ENCODE results near the gene DNAJC1.

The DNAJC1 gene

DNA sequence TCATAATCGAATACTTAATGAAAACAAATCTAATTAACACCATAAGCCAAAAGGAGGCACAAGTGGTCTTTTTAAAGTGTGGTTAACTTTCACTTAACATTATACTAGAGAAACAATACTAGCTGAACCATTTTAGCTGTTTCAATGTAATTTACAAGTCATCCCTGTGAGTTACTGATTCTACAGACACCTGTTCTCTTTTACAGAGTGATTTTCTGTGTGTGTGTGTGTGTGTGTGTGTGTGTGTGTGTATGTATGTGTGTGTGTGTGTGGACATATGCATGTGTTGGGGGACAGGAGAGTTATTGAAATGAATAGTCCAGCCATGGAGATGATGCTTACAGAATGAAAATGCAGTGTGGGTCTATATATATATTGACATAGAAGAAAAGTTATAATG is 200.2 kb downstream of the DNAJC1 start:
- H3K4me3 ChIP-seq (ENCODE audit: low read depth, low read length): no peak overlapping the region
- TF ChIP-seq, protein P1, sequence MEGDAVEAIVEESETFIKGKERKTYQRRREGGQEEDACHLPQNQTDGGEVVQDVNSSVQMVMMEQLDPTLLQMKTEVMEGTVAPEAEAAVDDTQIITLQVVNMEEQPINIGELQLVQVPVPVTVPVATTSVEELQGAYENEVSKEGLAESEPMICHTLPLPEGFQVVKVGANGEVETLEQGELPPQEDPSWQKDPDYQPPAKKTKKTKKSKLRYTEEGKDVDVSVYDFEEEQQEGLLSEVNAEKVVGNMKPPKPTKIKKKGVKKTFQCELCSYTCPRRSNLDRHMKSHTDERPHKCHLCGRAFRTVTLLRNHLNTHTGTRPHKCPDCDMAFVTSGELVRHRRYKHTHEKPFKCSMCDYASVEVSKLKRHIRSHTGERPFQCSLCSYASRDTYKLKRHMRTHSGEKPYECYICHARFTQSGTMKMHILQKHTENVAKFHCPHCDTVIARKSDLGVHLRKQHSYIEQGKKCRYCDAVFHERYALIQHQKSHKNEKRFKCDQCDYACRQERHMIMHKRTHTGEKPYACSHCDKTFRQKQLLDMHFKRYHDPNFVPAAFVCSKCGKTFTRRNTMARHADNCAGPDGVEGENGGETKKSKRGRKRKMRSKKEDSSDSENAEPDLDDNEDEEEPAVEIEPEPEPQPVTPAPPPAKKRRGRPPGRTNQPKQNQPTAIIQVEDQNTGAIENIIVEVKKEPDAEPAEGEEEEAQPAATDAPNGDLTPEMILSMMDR (IDR thresholded peaks at IDR 0.05; ENCODE audit: low read depth, low read length): no peak
- in situ Hi-C loops (cut with HindIII; ENCODE audit: low sequenced_read_pairs): no loop called here
- no peak for DNase-seq (ENCODE audit: low read depth, low spot score)

DNA sequence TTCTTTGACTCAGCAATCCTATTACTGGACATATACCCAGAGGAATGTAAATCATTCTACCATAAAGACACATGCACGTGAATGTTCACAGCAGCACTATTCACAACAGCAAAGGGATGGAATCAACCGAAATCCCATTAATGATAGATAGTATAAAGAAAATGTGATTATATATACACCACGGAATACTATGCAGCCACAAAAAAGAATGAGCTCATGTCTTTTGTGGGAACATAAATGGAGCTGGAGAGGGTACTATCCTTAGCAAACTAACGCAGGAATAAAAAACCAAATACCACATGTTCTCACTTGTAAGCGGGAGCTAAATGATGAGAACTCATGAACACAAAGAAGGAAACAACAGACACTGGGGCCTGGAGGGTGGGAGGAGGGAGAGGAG is 201.9 kb downstream of the DNAJC1 start:
- H3K4me3 ChIP-seq (ENCODE audit: low read depth, low read length): no peak overlapping the region
- in situ Hi-C loops (cut with HindIII; ENCODE audit: low sequenced_read_pairs): no loop called here
- DNase-seq (ENCODE audit: low read depth, low spot score): no peak
- TF ChIP-seq, protein P1 (IDR thresholded peaks at IDR 0.05; ENCODE audit: low read depth, low read length): no peak

DNA sequence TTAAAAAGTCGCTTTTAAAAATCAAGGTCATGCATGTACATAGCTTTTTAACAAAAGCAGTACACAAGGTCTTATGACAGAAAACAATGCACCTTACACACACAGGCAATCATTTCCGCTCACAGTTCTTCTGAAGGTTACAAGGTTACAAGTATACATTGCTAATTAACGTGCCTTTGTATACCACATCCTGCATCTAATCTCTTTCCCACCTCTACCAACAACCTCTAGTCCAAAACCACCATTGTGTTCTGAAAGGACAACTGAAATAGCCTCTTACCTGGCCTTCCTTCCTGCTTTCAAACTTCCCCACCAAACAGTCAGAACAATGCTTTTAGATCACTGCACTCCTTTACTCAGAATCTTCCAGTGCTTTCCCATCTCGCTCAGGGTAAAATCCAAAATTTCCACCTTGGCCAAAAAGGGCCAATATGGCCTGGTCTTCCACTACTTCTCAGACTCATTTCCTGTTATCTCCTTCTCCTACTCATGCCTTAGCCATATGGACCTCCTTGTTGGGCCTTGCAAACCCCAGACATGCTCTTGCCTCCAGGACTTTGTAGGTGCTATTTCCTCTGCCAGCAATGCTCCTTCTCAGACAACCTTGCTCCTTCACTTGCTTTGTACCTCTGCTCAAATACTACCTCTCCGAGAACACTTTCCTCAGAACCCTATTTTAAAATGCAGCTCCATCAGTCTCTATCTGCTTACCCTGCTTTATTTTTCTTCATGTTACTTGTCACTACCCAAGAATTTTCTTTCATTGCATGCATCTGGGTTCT is 205.4 kb downstream of the DNAJC1 start:
- in situ Hi-C loops (cut with HindIII; ENCODE audit: low sequenced_read_pairs): no loop called here
- no peak overlapping the region for H3K4me3 ChIP-seq (ENCODE audit: low read depth, low read length)
- TF ChIP-seq, protein P1 (IDR thresholded peaks at IDR 0.05; ENCODE audit: low read depth, low read length): no peak
- no peak for DNase-seq (ENCODE audit: low read depth, low spot score)

- in situ Hi-C loops (cut with HindIII; ENCODE audit: low sequenced_read_pairs): no loop called here
- H3K4me3 ChIP-seq (ENCODE audit: low read depth, low read length): no peak overlapping the region
- TF ChIP-seq, protein P1 (IDR thresholded peaks at IDR 0.05; ENCODE audit: low read depth, low read length): no peak
- DNase-seq (ENCODE audit: low read depth, low spot score): no peak
Measured at GRCh38 chr10:21797533-21797932, 206.0 kb downstream of the DNAJC1 start.

- in situ Hi-C loops (cut with HindIII; ENCODE audit: low sequenced_read_pairs): no loop called here
- TF ChIP-seq, protein P1 (IDR thresholded peaks at IDR 0.05; ENCODE audit: low read depth, low read length): no peak
- no peak overlapping the region for H3K4me3 ChIP-seq (ENCODE audit: low read depth, low read length)
- DNase-seq (ENCODE audit: low read depth, low spot score): no peak
Measured at GRCh38 chr10:21791276-21791675, 212.3 kb downstream of the DNAJC1 start.

DNA sequence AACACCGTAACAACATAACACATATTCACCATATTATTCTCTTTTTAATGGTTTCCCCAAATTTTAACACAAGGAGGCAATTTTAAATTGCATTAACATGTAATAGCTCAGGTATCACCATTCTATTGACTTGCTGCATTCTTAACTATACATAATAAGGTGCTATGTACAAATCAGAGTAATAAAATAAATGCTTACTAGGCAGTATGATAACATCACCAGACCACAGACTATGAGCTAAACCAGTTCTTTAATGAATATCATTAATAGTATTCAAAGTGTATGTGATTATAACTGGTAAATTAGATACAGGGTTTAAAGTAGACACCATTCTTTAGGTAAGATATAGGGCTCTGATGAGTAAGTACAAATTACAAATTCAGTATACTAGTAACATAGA is 226.6 kb downstream of the DNAJC1 start:
- TF ChIP-seq, protein P1 (IDR thresholded peaks at IDR 0.05; ENCODE audit: low read depth, low read length): no peak
- in situ Hi-C loops (cut with HindIII; ENCODE audit: low sequenced_read_pairs): no loop called here
- no peak overlapping the region for H3K4me3 ChIP-seq (ENCODE audit: low read depth, low read length)
- DNase-seq (ENCODE audit: low read depth, low spot score): no peak
